T-helper 9 cell (primary cell): ENCODE data around the gene IVD.
A peak's percentile ranks its signal among the peaks of the same experiment; 100 is the strongest.
"Not testable (repeated sequence)": the region's sequence is repeated elsewhere in the genome, so short reads cannot be mapped to it uniquely, and the experiment has no call there.

Experiments
- DNase-seq: peaks from one replicate; pipeline ENCODE4 v3.0.0-alpha.2; 2020

IVD gene

DNA sequence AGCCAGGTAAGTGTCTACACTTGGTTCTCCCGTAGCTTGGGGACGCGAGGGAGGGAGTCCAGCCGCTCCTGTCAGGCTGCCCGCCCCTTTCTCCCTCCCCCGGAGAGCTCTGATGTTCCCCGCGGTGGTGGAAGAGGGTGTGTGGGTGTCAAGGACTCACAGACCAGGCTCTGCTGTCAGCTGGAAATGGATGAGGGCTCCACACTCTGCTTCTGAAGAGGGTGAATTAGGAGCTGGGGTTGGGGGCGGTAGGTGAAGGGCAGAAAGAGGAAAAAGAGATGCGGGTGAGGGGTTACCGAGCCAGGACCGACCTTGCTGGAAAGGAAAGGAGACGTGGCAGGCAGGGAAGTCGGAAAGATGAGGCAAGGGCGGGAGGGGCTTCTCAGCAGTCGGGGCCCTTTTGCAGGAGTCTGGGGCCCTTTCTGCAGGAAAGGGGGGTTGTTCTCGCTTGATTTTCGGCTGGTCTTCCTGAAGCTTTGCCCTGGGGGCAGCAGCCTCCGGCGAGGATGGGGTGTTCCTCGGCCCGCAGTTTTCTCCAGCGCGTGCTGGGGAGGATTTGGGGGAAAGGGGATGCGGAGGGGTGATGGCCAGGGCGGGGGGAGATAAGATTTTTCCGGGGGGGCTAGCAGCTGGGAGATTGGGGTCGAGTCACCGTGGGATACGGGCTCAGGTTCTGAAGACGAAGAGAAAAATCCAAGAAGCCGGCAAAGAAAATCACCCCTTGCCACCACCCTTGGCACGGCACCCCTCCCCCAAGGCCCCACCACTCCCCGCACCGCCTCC, 34.6 kb downstream of the IVD start:
- peak; percentile 17 for DNase-seq

DNA sequence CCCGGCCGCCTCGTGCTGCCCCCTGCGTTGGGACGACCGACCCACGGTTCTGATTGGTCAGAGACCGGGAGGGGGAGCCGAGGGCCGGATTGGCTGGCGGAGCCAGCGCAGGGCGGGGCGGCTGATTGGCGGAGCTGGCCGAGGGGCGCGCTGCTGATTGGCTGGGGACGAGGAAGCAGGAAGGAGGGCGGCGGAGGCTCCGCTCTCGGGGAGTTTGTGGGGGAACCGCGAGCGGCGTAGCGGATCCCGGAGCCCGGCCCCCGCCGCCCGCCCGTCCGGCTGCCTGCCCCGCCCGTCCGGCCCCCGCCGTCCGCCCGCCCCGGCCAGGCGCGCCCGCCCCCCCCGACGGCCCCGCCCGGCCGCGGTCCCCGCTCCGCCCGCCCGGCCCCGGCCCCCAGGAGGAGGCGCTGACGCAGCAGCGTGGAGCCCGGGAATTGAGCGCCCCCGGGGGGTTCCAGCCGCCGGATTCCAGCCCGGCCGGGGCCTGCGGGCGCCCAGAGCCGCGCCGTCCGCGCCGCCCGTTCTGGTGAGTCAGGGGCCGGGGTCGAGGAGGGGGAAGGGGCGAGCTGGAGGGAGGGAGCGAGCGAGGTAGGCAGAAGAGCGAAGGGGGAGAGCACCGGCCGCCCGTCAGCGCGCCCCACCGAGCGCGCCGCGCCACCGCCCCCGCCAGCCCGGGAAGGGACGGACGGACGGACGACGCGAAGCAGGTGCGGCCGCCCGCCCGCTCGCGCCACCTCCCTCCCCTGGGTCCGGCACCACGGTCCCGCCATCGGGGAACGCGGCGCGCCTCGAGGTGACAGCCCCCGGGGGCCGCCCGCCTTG, 35.4 kb downstream of the IVD start, which contains the start of gene BAHD1:
Gene BAHD1 (plus strand): TSS at position 211 of the 822 bp plus-strand sequence. CDS start 17,512 bp downstream, outside the sequence.
- DNase-seq = peak; percentile 89

DNA sequence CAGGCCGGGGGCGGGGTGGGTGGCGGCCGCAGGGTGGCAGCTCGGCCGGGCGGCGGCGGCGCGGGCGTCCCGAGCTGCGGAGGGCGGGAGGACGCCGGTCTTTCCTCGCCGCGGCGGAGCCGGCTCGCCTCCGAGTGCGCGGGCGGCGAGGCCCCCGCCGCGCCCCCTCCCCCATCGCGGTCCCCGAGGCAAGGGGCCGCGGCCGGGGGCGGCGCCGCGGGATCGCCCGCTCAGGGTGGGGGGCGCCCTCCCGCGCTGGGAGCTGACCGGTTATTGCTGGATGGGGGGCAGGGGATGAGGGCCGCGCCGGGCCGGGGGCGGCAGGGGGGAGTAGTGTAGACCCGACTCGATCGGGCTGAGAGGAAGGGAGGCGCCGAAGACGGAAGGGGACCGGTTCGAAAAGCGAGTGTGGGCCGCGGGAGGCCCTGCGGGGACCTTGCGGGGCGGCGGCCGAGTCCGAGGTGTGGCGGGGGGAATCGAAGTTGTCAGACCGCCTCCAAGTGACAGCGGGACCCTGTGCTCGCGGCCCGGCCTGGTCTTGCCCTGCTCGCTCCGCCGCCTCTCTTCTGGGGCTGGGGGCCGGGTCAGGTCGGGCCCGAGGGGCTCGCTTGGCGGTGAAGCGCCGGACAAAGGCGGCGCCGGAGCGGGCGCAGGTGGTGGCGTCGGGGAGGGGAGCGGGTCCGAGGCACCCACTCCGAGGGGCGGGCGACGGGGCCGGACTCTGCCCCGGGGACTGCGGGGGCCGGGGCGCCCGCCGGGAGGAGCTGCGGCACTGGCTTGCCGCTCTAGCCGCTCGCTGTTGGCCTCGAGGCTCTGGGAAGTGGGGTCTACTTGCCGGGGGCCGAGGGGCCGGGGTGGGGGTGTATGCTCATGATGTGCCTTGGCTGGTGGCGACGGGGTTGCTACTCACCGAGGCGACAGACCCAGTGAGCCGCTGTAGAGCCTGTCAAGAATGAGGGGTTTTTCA, 36.3 kb downstream of the IVD start:
- DNase-seq = peak; percentile 16

DNA sequence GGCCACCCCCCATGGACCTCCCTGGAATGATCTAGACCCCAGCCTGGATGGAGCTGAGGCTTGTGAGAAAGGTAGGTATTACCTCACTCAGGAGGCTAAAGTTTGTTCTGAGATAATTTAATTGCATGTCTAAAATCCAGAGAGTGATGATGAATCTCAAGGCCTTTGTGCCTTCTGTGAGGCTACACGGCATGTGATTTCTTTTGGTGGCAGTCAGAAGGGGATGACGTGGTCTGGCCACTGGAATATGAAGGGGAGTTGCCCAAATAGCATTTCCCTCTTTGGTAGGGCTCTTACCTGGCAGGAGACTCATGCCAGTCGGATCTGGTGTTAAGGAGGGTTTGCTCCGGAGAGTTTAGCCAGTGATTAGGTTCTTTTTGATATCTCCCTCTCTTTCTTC, 37.7 kb downstream of the IVD start:
- DNase-seq = no peak

DNA sequence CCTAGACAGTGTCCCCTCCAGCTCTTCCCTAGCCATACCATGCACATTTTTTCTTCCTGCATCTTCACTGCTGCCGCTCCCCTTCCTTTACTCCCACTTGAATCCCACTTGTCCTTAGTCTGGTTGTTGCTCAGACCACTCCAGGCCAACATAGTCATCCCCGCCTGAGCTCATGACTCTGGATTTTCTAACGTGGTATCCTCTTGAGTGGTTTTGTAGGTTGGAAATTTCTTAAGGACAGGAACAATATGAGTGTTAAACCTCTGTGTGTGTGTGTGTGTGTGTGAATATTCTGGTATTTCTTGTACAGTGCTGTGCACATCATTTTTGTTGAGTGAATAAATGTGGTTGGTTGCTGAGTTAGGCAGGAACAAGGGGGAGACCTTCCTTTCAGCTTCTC, 38.3 kb downstream of the IVD start:
- DNase-seq = no peak

DNA sequence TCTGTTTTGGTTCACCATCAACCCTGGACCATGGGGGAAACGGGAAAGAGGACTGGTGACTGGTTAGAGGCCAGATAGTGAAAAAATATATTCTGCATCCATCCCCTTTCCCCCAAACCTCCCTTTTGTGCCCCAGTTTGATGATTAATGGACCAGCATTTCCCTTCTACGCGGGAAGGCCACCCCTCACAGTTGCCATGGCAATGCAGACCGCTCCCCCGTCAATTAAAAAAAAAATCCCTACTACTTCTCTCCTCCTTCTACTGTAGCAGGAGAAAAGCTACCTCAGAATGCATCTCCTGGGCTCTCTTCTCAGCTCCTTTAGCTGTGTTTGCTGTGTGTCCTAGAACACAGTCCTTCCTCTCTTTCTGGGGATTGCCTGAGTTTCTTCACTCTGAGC, 39.1 kb downstream of the IVD start:
- no peak for DNase-seq

DNA sequence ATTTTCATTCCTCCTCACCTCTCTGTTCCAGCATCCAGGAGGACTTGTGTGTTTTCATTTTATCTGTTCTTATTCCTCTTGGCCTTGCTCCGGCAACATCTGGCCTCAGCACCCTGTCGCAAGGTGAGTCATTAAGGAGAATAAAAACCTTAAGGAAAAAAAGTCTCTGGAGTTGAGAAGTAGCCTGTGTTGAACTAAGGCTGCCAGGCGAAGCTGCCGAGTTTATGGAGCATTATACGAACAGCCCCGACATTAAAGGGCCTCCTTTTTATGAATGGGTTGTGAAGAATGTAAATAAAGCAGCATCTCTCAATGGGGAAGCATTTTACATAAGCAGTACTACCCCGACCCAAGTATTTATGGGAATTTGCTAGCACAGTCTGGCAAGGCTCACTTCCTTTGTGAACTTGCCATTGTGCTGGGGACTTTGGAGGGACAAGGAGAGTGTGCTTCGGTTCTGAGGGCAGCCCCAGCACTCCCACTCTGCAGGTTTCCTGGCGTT, 39.9 kb downstream of the IVD start:
- no peak for DNase-seq

DNA sequence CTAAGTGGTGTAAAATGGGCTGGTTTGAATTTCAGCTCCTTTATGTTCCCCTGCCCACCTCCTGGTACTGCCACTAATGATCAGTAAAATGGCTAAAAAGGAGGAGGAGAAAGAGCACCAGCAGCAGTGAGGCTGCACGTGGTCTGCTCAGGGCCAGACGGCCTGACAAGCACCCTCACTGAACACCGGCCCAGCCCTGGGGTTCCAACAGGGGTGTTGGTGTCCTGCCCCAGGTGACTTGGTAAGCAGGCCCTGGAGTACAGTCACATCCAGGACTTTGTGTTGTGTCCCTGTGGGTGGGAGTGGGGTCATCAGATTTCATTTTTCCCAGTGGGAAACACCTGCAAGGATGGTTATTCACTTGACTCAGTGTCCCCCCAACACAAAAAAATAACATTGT, 40.5 kb downstream of the IVD start:
- DNase-seq = no peak

DNA sequence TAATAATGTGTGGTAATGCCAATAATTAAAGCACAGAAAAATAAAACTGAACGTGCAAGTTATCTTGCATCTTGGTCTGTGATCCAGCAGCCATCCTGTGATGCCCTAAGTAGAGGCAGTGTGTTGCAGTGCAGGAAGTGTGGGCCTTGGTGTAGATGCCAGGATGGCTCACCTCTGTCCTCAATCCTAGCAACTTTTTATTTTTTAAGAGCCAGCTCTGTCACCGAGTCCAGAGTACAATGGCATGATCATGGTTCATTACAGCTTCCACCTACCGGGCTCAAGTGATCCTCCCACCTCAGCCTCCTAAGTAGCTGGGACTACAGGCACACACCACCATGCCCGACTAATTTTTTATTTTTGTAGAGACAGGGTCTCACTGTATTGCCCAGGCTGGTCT, 42.8 kb downstream of the IVD start:
- no peak for DNase-seq

DNA sequence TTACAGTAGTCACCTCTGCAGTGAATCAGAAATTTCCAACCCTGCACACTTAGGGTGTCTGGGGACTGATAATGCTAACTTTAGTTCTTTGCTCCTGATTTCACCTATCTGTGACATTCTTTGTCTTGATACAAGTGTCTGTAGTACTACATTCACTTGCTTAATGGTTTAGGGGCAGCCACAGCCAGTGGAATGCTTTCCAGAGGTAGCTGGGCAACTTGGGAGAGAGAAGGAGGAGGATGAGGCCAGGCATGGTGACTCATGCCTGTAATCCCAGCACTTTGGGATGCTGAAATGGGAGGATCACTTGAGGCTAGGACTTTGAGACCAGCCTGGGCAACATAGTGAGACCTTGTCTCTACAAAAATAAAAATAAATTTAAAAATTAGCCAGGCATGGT, 43.7 kb downstream of the IVD start:
- no peak for DNase-seq

DNA sequence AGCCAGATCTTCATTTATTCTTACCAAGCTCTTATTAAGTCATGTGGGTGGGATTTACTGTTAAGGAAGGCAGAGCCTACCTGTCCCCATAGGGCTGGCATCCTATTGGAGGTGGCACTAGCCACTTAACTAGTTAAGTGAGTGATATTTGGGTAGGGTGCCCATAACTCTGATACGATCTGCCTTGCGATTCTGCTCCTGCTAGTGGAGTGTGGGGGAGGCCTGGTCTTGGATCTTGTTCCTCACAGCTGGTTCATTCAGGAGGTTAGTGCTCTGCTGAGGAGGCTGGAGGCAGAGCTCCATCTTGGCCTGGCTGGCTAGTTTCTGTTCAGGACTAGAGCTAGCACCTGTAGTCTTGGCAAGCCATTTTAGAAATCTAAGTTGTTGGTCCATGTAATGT, 44.5 kb downstream of the IVD start:
- DNase-seq = no peak

DNA sequence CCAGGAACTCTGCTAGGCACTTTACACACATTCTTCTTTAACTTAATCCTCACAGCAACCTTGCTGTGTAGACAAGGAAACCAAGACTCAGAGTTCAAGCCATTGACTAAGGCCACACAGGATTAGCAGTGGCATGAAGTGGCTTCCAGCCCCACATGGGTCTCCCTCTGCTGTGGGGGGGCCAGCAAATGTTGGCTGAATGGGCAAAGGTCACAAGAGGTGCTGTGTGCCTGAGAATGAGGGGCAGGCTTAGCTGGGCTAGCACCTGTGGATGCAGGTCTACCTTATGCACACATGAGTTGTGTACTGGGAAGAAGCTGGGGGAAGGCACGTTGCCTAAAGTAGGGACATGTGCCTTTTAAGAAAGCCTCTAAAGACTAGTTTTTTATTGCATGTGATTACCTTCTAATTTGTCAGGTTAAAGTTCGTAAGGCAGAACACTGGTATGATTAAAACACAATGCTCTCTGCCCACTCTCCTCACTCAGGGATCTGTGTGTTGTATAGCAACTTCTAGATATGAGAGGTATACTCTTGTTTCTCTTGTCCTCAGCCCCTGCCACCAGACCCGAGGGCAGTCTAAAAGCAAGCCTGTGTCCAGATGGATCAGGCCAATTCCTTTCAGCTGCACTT, 46.0 kb downstream of the IVD start:
- DNase-seq = no peak

DNA sequence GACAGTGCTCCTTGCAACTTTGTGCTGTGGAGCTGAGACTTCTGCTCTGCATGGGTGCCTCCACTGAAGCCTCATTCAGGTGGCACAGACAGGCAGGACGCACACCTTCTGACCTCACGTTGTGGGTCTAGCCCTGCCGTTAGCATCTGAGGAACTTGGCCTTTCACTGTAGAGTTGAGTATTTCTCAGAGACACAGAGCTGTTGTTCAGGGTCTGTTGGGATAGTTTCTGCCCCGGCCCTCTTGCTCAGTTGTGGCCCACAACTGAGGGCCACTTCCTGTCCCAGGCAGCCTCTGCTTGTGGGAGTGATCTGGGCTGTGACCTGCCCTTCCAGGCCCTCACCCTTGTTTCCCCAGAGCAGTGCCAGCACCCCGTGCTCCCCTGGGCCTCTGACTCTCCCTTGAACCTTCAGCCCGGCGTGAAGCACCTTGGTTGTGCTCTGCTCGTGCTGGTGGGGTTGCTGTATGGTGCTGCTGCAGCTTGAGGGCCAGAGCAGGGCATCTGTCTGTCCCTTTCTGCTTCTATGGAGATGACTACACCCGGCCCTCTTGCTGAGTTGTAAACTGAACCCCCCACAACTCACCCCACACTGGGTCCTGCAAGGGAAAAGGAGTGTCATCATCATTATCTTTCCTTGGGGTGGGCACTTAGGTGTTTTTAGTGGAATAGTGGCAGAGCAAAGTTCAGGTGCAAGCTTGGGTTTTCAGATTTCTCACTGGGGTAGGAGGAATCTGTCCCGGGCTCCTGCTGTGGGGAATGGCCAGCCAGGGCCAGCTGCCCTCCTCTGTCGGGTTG, 46.9 kb downstream of the IVD start:
- no peak for DNase-seq

DNA sequence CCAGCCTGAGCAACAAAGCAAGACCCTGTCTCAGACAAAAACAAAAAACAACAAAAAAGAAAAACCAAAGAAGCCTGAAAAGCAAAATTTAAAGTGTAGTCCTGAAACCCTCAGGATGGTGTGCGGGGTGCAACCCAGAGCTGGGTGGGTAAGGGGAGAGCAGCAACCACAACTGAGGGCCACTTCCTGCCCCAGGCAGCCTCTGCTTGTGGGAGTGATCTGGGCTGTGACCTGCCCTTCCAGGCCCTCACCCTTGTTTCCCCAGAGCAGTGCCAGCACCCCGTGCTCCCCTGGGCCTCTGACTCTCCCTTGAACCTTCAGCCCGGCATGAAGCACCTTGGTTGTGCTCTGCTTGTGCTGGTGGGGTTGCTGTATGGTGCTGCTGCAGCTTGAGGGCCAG, 48.3 kb downstream of the IVD start:
- not testable (repeated sequence) for DNase-seq

DNA sequence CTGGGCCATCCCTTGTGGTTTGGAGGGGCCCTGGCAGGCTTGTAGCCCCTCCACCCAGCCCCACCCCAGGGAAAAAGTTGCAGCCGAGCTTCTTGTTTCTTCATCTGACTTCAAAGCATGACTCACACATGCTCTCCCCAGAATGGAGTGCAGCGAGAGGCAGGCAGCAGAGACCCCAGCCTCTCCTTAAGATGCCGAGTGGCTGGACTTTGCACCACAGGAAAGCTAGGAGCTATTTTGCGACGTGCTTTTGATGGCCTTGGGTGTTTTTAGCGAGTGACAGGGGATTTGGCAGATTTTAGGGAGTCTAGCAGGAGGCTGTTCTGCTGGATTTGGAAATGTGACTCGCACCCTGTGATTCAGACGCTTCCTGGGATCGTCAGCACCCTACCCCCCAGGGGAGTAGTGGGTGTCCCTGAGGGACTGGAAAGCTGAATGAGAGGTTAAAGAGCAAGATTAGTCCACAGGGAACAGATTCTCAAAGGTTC, 49.4 kb downstream of the IVD start:
- no peak for DNase-seq

DNA sequence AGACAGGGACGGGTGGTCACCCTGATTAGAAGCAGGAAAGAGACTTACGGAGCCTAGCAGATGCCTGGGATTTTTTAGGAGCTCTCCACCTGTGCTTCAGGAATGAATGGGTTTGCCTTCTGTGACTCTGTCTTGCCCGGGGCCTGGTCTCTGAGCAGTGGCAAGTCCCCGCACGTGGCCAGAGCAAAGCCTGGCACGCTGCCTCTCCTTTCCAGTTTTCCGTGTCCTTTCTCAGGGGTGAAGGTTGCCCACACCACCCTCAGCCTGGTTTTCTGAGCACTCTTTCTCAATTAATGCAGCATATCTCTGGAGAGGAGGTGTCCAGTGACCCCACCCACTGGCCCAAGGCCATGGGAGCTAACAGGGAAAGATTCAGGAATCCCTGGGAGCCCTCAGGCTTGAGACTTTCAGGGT, 50.7 kb downstream of the IVD start:
- DNase-seq = no peak

DNA sequence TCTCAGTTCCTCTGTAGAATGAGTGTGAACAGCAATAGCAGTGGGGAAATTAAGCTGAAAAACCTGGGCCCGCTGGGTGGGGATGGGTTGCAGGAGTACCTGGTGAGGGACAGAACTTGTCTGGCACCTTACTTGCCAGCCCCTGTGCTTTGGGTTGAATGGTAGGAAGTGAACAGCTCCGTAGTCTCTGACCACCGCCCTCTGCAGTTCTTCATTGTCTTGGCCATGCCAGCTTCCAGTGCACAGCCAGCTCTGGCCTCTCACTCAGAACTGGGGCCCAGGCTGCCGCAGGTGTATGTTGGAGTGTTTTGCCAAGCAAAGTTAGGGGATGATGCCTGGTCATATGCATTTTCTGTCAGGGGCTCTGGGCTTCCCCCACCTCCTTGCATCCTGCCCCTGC, 51.1 kb downstream of the IVD start:
- no peak for DNase-seq

DNA sequence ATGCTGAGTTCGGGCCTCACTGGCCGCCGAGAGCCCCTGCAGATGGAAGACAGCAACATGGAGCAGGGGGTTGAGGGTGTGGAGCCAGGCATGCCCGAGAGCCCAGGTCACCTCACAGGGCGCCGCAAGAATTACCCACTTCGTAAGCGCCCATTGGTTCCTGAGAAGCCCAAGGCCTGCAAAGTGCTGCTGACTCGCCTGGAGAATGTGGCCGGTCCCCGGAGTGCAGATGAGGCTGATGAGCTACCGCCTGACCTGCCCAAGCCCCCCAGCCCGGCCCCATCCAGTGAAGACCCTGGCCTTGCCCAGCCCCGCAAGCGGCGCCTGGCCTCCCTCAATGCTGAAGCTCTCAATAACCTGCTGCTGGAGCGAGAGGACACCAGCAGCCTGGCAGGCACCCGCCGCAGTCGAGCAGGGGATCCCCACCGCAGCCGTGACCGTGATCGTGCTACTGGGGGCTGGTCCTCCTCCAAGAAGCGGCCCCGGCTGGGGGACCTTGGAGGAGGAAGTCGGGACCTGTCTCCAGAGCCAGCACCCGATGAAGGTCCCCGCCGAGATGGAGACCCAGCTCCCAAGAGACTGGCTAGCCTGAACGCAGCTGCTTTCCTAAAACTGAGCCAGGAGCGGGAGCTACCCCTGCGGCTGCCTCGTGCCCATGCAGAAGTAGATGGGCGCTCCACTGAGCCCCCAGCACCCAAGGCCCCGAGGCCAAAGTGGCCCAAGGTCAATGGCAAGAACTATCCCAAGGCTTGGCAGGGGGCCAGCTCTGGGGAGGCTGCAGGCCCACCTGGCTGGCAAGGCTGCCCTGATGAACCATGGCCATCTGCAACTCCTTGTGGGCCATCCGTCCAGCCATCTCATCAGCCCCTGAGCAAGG, 53.1 kb downstream of the IVD start:
- DNase-seq = no peak

DNA sequence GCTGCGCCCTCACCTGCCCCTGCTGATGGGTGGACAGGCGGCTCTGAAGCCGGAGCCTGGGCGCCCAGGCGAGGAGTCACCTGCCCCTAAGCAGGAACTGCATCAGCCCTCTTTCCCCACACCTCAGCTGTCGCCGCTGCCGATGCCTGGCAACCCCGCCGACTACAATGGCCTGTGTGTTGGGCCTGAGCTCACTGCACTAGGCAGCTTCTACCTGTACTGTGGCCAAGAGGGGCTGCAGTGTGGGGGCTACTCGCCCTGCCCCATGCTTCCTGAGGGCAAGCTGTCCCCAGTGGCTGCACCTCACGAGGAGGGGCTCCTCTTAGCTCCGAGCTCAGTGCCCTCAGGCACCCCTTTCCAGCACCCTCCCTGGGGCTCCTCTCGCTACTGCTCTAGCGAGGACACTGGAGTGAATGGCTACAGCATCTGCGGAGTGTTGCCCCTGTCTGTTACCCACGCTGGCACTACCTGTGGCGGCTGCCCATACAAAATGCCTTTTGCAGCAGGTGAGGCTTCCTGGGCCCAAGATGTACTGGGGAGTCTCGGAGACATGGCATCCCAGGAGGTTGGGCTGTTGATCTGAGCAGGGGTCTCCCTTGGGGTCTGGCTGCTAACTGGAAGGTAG, 53.9 kb downstream of the IVD start:
- DNase-seq = no peak

DNA sequence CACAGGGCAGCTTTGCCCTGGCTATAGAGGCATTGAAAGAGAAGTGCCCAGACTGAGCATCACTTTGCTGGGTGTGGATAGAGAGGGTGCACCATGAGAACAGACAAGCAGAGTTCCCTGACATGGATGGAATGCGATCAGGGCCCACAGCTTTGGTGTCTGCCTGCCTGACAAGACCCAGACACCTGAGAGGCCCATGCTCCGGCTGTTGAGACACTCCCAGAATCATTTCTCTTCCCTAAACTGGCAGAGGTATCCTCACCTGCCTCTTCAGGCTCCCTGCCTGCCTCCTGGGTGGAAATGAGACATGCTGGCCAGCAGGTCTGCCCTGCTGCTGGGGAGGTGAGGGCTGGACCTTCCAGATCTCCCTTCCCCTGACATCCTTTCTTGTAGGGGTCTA, 54.8 kb downstream of the IVD start:
- DNase-seq = no peak
